Astrocyte (in vitro differentiated cells and primary cell): Measurements from ENCODE around the gene C1orf141.

Experiments
- CTCF ChIP-seq: IDR thresholded peaks from 2 replicates; pipeline ENCODE4 v1.5.1; 2011; ENCODE audit warnings: low read depth, mild to moderate bottlenecking, inconsistent platforms, low read length, moderate library complexity; ENCODE audit not compliant: insufficient read depth
- EZH2 ChIP-seq: IDR thresholded peaks from 2 replicates; pipeline ENCODE4 v1.6.1; 2012; ENCODE audit warnings: mild to moderate bottlenecking, low read length, inconsistent platforms; ENCODE audit not compliant: insufficient read depth

GRCh38 chr1:67169932-67170331 lies 35.2 kb upstream of the C1orf141 start:
- TF ChIP-seq CTCF (no peak), EZH2 (no peak)
